DND-41 (cell line): ENCODE measurements around the gene SLC1A3.

Experiments
- EZH2 ChIP-seq: IDR thresholded peaks from 3 replicates; pipeline ENCODE4 v1.6.1; 2012; ENCODE audit warnings: borderline replicate concordance, low read depth, mild to moderate bottlenecking, moderate library complexity, low read length, inconsistent platforms; ENCODE audit not compliant: severe bottlenecking
- TF ChIP-seq, protein P1 (sequence below): IDR thresholded peaks from 2 replicates; pipeline ENCODE4 v1.5.1; 2012; ENCODE audit warnings: borderline replicate concordance, low read length, moderate library complexity, mild to moderate bottlenecking; ENCODE audit not compliant: poor library complexity, severe bottlenecking; ENCODE audit errors: extremely low read depth

- TF ChIP-seq, protein P1, sequence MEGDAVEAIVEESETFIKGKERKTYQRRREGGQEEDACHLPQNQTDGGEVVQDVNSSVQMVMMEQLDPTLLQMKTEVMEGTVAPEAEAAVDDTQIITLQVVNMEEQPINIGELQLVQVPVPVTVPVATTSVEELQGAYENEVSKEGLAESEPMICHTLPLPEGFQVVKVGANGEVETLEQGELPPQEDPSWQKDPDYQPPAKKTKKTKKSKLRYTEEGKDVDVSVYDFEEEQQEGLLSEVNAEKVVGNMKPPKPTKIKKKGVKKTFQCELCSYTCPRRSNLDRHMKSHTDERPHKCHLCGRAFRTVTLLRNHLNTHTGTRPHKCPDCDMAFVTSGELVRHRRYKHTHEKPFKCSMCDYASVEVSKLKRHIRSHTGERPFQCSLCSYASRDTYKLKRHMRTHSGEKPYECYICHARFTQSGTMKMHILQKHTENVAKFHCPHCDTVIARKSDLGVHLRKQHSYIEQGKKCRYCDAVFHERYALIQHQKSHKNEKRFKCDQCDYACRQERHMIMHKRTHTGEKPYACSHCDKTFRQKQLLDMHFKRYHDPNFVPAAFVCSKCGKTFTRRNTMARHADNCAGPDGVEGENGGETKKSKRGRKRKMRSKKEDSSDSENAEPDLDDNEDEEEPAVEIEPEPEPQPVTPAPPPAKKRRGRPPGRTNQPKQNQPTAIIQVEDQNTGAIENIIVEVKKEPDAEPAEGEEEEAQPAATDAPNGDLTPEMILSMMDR: no peak
- peak; percentile 27 for TF ChIP-seq EZH2
These were observed at the start of gene SLC1A3 for GRCh38 chr5:36606428-36607113.
